HepG2 (cell line): ENCODE measurements around the gene MAP7D3. TPM values are rescaled to one million over a fixed set of nuclear protein-coding genes. Genes with fewer than 3 reads are reported as not detected.
"Not testable (repeated sequence)": the region's sequence is repeated elsewhere in the genome, so short reads cannot be mapped to it uniquely, and the experiment has no call there.

Experiments used
- ATAC-seq: fragments of 200-7000 bp; cut with Tn5 transposase; 3 replicates; pipeline ENCODE4 v1.9.1; 2020; ENCODE audit warnings: mild to moderate bottlenecking, moderate library complexity
- BruUV-seq: library from RNA; stranded (reverse); fragments of 400-500 nt; replicated peaks from 2 replicates; lab custom pipeline; 2021; lab: Mats Ljungman, UMichigan
- CTCF ChIA-PET: fragments of 300-600 bp; formaldehyde crosslinking; extraction: SDS; loops from one replicate; lab custom pipeline; 2021; ENCODE audit warnings: low total read pairs, inconsistent platforms, low intra/inter-chr PET ratio; lab: Yijun Ruan, JAX
- POLR2A ChIA-PET: fragments of 350-600 bp; sonication (Branson Sonifier 250); formaldehyde crosslinking; loops from one replicate; lab custom pipeline; 2020; ENCODE audit warnings: antibody characterized with exemption, inconsistent platforms; lab: Yijun Ruan, JAX
- DNase-seq: peaks from one replicate; pipeline ENCODE4 v3.0.0-alpha.2; 2015; ENCODE audit warnings: low spot score
- FAIRE-seq: peaks from 3 replicates; lab custom pipeline; 2011; peaks lifted over from hg19 to GRCh38; lab: Jason Lieb, UNC
- H2AFZ ChIP-seq: one replicate; pipeline ENCODE4 v1.6.1; 2011; ENCODE audit warnings: low read length, inconsistent platforms
- H3K27ac ChIP-seq: fragments of 300-600 bp; 3 replicates; pipeline ENCODE4 v1.8.0; 2011; ENCODE audit warnings: mixed run types, mild to moderate bottlenecking, mixed read lengths, low read length, inconsistent platforms; ENCODE audit not compliant: insufficient read depth; ENCODE audit errors: extremely low read length
- H3K27me3 ChIP-seq, 2 experiments: fragments of 200-600 bp in 1 of 2; 2 replicates in 1 of 2; 3 replicates in 1 of 2; pipeline versions ENCODE4 v1.6.0 to v1.8.0; 2011; ENCODE audit warnings: low read length in 2 of 2, mild to moderate bottlenecking in 2 of 2, moderate library complexity in 2 of 2, inconsistent platforms in 1 of 2; ENCODE audit not compliant: insufficient read depth in 2 of 2, control insufficient read depth in 1 of 2
- H3K36me3 ChIP-seq, 2 experiments: fragments of 200-600 bp in 1 of 2; replicated peaks in 1 of 2; 2 replicates in 1 of 2; 3 replicates in 1 of 2; pipeline versions ENCODE4 v1.5.1 to v1.8.0; 2011; ENCODE audit warnings: low read length in 2 of 2, inconsistent platforms in 1 of 2; ENCODE audit not compliant: insufficient read depth in 2 of 2, control insufficient read depth in 1 of 2
- H3K4me1 ChIP-seq: 2 replicates; pipeline ENCODE4 v1.5.1; 2012; ENCODE audit warnings: low read length, inconsistent platforms; ENCODE audit not compliant: insufficient read depth
- H3K4me2 ChIP-seq: 2 replicates; pipeline ENCODE4 v1.6.0; 2011; ENCODE audit warnings: low read depth, low read length, inconsistent platforms
- H3K4me3 ChIP-seq, 3 experiments: fragments of 200-600 bp in 1 of 3; sonication (generic), shearing (Covaris generic) in 1 of 3; replicated peaks in 1 of 3; 2 replicates each; pipeline ENCODE4 v1.5.1; 2011 to 2016; ENCODE audit warnings: low read length in 3 of 3, inconsistent platforms in 2 of 3, low read depth in 2 of 3, mild to moderate bottlenecking in 2 of 3, control low read depth in 1 of 3, mixed read lengths in 1 of 3; ENCODE audit not compliant: insufficient read depth in 1 of 3
- H3K79me2 ChIP-seq: one replicate; pipeline ENCODE4 v1.6.1; 2011; ENCODE audit warnings: low read length, inconsistent platforms; ENCODE audit not compliant: insufficient read depth
- H3K9ac ChIP-seq: 2 replicates; pipeline ENCODE4 v1.6.0; 2011; ENCODE audit warnings: mild to moderate bottlenecking, low read depth, low read length, inconsistent platforms; ENCODE audit not compliant: insufficient read depth
- H3K9me3 ChIP-seq: 2 replicates; pipeline ENCODE4 v1.5.1; 2012; ENCODE audit warnings: mild to moderate bottlenecking, low read length
- H4K20me1 ChIP-seq: 2 replicates; pipeline ENCODE4 v1.6.0; 2011; ENCODE audit warnings: inconsistent platforms, mild to moderate bottlenecking, low read length, moderate library complexity; ENCODE audit not compliant: insufficient read depth
- ZNF333 ChIP-seq: sonication (generic); formaldehyde crosslinking; IDR thresholded peaks from 2 replicates; pipeline ENCODE4 v1.4.0; 2020; ENCODE audit warnings: mild to moderate bottlenecking, missing genetic modification reagents, borderline replicate concordance
- ZNF891 ChIP-seq: sonication (generic); formaldehyde crosslinking; IDR thresholded peaks from 2 replicates; pipeline ENCODE4 v1.5.0; 2020; ENCODE audit warnings: mild to moderate bottlenecking, missing genetic modification reagents
- WGBS: methylation state at CpG from one replicate; pipeline ENCODE4 v1.1.6; 2017; ENCODE audit warnings: low lambda C conversion rate; 5-methylcytosine and 5-hydroxymethylcytosine counted together
- in situ Hi-C: cut with HindIII; loops from 2 replicates; pipeline ENCODE4 v1.10.0; 2017; ENCODE audit warnings: low pct_unique_long_range_greater_than_20kb; ENCODE audit not compliant: extremely low pct_ligation_motif_present
- intact Hi-C: fragments of 100-400 bp; cut with micrococcal nuclease; formaldehyde crosslinking; loops from one replicate; pipeline ENCODE4 v1.10.0; 2022; ENCODE audit not compliant: unreplicated experiment
- polyA plus RNA-seq, 8 experiments: library from polyadenylated mRNA; depleted of rRNA in 3 of 8; stranded (reverse) in 7 of 8; unstranded in 1 of 8; fragments of >200 nt; fragmentation: Illumina TruSeq in 4 of 8; extraction: Trizol in 4 of 8; gene quantifications; 2 replicates each; pipeline versions ENCODE4 v1.2.1 to v1.2.3, GENCODE V29; 2011 to 2016; ENCODE audit warnings: low read depth in 4 of 8, missing spikeins in 1 of 8, mixed read lengths in 1 of 8; ENCODE audit not compliant: insufficient read depth in 1 of 8
- total RNA-seq, 5 experiments: library from RNA; depleted of rRNA; stranded (reverse); fragments of >200 nt; fragmentation: Illumina TruSeq; extraction: Trizol; gene quantifications; 2 replicates each; pipeline ENCODE4 v1.2.3, GENCODE V29; 2016; ENCODE audit warnings: low read depth in 1 of 5
- TF ChIP-seq, protein P1 (sequence below): sonication (generic); formaldehyde crosslinking; IDR thresholded peaks from 2 replicates; pipeline ENCODE4 v1.5.1; 2020; ENCODE audit warnings: mild to moderate bottlenecking, missing genetic modification reagents, borderline replicate concordance
- TF ChIP-seq, protein P2 (sequence below): sonication (generic); formaldehyde crosslinking; IDR thresholded peaks from 2 replicates; pipeline ENCODE4 v1.4.0; 2020; ENCODE audit warnings: mild to moderate bottlenecking, missing genetic modification reagents

MAP7D3 gene
- total and polyA plus RNA-seq, 2 of the 13 experiments (the other 11 are each of a cell fraction or from before 2014, with no cell fraction given), result not detected

DNA sequence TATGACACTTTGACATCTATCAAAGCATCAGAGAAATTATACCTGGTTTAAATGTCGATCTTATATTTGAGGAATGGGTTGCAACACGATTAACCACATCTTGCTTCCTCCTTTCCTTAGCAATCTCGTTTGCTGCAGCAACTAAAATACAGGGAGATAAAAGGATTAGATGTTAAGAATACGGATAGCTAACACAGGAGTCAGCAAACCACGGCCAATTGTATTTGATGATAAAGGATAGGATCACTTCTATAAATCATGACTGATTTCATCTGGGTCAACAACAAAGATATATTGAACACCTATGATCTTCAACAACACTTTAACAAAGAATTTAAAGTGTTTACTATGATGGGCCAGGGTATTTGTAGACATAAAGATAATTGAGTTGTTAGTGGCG is 5.0 kb downstream of the MAP7D3 start (continued):
- TF ChIP-seq, protein P1, sequence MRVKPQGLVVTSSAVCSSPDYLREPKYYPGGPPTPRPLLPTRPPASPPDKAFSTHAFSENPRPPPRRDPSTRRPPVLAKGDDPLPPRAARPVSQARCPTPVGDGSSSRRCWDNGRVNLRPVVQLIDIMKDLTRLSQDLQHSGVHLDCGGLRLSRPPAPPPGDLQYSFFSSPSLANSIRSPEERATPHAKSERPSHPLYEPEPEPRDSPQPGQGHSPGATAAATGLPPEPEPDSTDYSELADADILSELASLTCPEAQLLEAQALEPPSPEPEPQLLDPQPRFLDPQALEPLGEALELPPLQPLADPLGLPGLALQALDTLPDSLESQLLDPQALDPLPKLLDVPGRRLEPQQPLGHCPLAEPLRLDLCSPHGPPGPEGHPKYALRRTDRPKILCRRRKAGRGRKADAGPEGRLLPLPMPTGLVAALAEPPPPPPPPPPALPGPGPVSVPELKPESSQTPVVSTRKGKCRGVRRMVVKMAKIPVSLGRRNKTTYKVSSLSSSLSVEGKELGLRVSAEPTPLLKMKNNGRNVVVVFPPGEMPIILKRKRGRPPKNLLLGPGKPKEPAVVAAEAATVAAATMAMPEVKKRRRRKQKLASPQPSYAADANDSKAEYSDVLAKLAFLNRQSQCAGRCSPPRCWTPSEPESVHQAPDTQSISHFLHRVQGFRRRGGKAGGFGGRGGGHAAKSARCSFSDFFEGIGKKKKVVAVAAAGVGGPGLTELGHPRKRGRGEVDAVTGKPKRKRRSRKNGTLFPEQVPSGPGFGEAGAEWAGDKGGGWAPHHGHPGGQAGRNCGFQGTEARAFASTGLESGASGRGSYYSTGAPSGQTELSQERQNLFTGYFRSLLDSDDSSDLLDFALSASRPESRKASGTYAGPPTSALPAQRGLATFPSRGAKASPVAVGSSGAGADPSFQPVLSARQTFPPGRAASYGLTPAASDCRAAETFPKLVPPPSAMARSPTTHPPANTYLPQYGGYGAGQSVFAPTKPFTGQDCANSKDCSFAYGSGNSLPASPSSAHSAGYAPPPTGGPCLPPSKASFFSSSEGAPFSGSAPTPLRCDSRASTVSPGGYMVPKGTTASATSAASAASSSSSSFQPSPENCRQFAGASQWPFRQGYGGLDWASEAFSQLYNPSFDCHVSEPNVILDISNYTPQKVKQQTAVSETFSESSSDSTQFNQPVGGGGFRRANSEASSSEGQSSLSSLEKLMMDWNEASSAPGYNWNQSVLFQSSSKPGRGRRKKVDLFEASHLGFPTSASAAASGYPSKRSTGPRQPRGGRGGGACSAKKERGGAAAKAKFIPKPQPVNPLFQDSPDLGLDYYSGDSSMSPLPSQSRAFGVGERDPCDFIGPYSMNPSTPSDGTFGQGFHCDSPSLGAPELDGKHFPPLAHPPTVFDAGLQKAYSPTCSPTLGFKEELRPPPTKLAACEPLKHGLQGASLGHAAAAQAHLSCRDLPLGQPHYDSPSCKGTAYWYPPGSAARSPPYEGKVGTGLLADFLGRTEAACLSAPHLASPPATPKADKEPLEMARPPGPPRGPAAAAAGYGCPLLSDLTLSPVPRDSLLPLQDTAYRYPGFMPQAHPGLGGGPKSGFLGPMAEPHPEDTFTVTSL (CRISPR knock-in tag), result no peak
- no peak for TF ChIP-seq ZNF333 (CRISPR knock-in tag)
- TF ChIP-seq, protein P2, sequence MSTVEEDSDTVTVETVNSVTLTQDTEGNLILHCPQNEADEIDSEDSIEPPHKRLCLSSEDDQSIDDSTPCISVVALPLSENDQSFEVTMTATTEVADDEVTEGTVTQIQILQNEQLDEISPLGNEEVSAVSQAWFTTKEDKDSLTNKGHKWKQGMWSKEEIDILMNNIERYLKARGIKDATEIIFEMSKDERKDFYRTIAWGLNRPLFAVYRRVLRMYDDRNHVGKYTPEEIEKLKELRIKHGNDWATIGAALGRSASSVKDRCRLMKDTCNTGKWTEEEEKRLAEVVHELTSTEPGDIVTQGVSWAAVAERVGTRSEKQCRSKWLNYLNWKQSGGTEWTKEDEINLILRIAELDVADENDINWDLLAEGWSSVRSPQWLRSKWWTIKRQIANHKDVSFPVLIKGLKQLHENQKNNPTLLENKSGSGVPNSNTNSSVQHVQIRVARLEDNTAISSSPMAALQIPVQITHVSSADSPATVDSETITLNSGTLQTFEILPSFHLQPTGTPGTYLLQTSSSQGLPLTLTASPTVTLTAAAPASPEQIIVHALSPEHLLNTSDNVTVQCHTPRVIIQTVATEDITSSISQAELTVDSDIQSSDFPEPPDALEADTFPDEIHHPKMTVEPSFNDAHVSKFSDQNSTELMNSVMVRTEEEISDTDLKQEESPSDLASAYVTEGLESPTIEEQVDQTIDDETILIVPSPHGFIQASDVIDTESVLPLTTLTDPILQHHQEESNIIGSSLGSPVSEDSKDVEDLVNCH (CRISPR knock-in tag), result no peak
- no peak for TF ChIP-seq ZNF891 (CRISPR knock-in tag)
- TF ChIP-seq, all 625 proteins: peak for 0

GRCh38 chrX:136237849-136238248 is 13.4 kb downstream of the MAP7D3 start:
- H3K36me3 ChIP-seq, H3K27me3 ChIP-seq, H3K9me3 ChIP-seq, H3K4me1 ChIP-seq, H3K4me3 ChIP-seq, H2AFZ ChIP-seq, intact Hi-C loops, DNase-seq, H3K27ac ChIP-seq, POLR2A ChIA-PET, in situ Hi-C loops, ATAC-seq, CTCF ChIA-PET, H3K4me2 ChIP-seq, BruUV-seq, H3K79me2 ChIP-seq, H4K20me1 ChIP-seq, H3K9ac ChIP-seq, FAIRE-seq: not testable (repeated sequence)
- WGBS, result 5% methylated on average over 4 of the region's 4 CpGs
